Ovary (tissue), 3 donors: ENCODE measurements around the gene CETN3.

Experiments used
- CTCF ChIP-seq, 3 donors: fragments of 450-650 bp in 2 of 3; fragments of 200-600 bp in 1 of 3; IDR thresholded peaks; one replicate each; pipeline versions ENCODE4 v1.5.1 to v1.8.0; 2016 to 2022; ENCODE audit warnings: antibody characterized with exemption in 3 of 3, mild to moderate bottlenecking in 1 of 3
- POLR2A ChIP-seq: fragments of 450-650 bp; IDR thresholded peaks from one replicate; pipeline ENCODE4 v1.6.1; 2017; ENCODE audit warnings: antibody characterized with exemption, mild to moderate bottlenecking, moderate library complexity
- donor health status: DM: no; HTN: no; CAD: no.

GRCh38 chr5:90351101-90351500 lies 58.5 kb downstream of the CETN3 start:
- TF ChIP-seq CTCF (IDR thresholded peaks at IDR 0.05) (no peak), POLR2A (no peak)
